Activated B cell treated with CpG ODN at 0.5 μM for 24 hours (primary cell): ENCODE data around the gene HSF4. TPM values are rescaled to one million over a fixed set of nuclear protein-coding genes. Genes with fewer than 3 reads are reported as not detected.
A peak's percentile ranks its signal among the peaks of the same experiment; 100 is the strongest.

Experiments used
- ATAC-seq: fragments of 200-7000 bp; cut with Tn5 transposase; one replicate; pipeline ENCODE4 v1.10.0; 2021; ENCODE audit warnings: low read depth, mild to moderate bottlenecking, moderate library complexity
- CTCF ChIA-PET: fragments of 350-600 bp; sonication (Branson Sonifier 250); formaldehyde crosslinking; loops from one replicate; lab custom pipeline; 2021; ENCODE audit warnings: antibody characterized with exemption; lab: Charles Lee
- POLR2A ChIA-PET: fragments of 350-600 bp; sonication (Branson Sonifier 250); formaldehyde crosslinking; loops from one replicate; lab custom pipeline; 2021; ENCODE audit warnings: antibody characterized with exemption; lab: Charles Lee
- DNase-seq: peaks from one replicate; pipeline ENCODE4 v3.0.0; 2022
- H3K27ac Mint-ChIP-seq: one replicate; pipeline ENCODE4 v1.8.0; 2020; ENCODE audit warnings: mixed read lengths
- H3K27me3 Mint-ChIP-seq: one replicate; pipeline ENCODE4 v1.8.0; 2021; ENCODE audit warnings: mixed read lengths
- H3K36me3 Mint-ChIP-seq: one replicate; pipeline ENCODE4 v1.8.0; 2021; ENCODE audit warnings: low read depth, mixed read lengths
- H3K4me1 Mint-ChIP-seq: one replicate; pipeline ENCODE4 v1.8.0; 2021; ENCODE audit warnings: mixed read lengths
- H3K4me3 Mint-ChIP-seq: one replicate; pipeline ENCODE4 v1.8.0; 2020; ENCODE audit warnings: mild to moderate bottlenecking, mixed read lengths
- H3K9me3 Mint-ChIP-seq: one replicate; pipeline ENCODE4 v1.8.0; 2020; ENCODE audit warnings: mixed read lengths
- intact Hi-C: fragments of 100-400 bp; cut with micrococcal nuclease; formaldehyde crosslinking; loops from one replicate; pipeline ENCODE4 v1.15.1; 2024
- total RNA-seq: library from RNA; stranded (reverse); gene quantifications from 2 replicates; pipeline ENCODE4 v1.2.3, GENCODE V29; 2022
- TF ChIP-seq, protein P1 (sequence below): fragments of 200-600 bp; IDR thresholded peaks from one replicate; pipeline ENCODE4 v1.8.0; 2022; ENCODE audit warnings: antibody characterized with exemption, mild to moderate bottlenecking

The HSF4 gene
- total RNA-seq, 1 donor from 2014 or later, result 5.9 TPM

DNA sequence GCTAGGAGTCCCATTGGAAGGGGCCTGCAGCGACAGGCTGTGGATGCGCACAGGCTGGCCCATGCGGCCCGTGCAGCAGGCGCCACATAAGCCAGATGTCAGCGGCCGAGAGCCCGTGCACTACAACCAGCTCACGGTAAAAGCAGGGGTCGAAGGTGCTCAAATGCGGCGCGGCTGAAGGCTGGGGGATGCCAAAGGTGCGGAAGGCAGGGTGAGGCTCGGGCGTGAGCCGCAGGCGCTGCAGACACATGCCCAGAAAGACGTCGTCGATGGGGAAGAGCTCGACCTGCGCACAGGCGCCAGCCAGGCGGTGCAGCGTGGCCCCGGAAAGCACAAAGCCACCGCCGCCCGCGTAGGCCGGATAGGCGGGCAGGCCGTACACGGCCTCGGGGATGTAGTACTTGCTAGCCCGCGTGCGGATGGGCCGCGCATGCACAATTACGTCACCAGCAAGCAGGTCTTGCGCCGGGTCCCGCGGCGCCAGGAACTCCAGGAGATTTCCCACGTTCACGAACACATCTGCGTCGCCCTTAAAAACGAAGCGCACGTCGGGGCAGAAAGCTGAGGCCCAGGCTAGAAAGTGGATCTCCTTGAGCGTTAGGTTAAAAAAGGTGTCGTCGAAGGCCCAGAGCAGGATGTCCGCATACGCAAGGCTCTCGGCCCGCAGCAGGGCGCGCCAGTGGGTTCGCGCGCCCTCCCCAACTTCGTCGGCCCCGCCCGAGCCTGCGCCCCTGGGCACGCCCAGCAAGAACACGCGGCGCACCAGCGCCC is 15.1 kb upstream of the HSF4 start:
- H3K4me3 Mint-ChIP-seq, result no peak overlapping the region
- TF ChIP-seq, protein P1, sequence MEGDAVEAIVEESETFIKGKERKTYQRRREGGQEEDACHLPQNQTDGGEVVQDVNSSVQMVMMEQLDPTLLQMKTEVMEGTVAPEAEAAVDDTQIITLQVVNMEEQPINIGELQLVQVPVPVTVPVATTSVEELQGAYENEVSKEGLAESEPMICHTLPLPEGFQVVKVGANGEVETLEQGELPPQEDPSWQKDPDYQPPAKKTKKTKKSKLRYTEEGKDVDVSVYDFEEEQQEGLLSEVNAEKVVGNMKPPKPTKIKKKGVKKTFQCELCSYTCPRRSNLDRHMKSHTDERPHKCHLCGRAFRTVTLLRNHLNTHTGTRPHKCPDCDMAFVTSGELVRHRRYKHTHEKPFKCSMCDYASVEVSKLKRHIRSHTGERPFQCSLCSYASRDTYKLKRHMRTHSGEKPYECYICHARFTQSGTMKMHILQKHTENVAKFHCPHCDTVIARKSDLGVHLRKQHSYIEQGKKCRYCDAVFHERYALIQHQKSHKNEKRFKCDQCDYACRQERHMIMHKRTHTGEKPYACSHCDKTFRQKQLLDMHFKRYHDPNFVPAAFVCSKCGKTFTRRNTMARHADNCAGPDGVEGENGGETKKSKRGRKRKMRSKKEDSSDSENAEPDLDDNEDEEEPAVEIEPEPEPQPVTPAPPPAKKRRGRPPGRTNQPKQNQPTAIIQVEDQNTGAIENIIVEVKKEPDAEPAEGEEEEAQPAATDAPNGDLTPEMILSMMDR, result no peak
- no peak overlapping the region for H3K27ac Mint-ChIP-seq
- peaks cover 13% of the 10 kb centered on the region for H3K4me1 Mint-ChIP-seq
- peaks cover 17% of the 10 kb centered on the region for H3K27me3 Mint-ChIP-seq
- no peaks in the 10 kb centered on the region for H3K9me3 Mint-ChIP-seq
- intact Hi-C loops, result loop anchor here (10.0 kb wide), 1 partner anchor 515 kb away; the partner anchor contains the start of genes ACD, C16orf86, ENKD1 and PARD6A
- ATAC-seq (no peak), DNase-seq (no peak)
- ChIA-PET CTCF (no interaction called here), POLR2A (no interaction called here)
- H3K36me3 Mint-ChIP-seq, result peaks cover 38% of the 10 kb centered on the region

DNA sequence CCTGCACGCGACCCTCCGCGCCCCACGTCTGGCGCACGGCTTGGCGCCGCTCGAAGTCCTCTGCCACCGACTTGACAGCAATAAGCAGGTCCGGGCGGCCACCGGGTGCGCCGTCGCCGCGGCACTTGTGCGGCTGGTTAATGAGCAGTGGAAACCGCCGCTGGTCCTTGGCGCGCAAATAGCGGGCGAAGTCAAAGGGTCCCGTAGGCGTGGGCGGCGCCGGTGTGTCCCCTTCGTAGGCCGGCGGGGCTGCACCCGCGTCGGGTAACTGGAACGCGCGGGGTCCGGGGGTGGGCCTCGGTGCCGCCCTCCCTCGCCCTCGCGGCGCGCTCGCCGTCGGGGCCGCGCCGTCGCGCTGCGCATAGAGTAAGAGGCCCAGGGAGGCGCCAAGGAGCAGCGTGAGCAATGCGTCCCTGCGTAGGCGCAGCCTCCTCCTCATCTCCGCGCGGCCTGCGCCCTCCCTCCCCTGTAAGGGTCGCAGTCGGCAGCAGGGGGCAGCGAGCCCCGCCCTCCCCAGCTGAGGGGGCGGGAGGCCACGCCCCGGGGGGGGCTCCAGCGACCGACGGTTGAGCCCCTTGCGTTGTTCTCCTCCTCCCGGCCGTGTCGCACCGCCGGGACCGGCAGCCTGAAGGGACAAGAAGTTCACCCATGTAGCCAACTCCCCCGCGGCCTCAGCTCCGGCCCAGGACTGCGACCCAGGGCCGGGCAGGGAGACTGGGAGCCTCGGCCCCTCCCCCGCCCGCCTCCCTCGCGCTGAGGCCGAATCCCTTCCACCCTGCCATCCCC is 14.3 kb upstream of the HSF4 start:
- H3K4me1 Mint-ChIP-seq, result peaks cover 15% of the 10 kb centered on the region
- ATAC-seq, result peak; percentile 40
- peaks cover 30% of the 10 kb centered on the region for H3K36me3 Mint-ChIP-seq
- H3K9me3 Mint-ChIP-seq, result no peaks in the 10 kb centered on the region
- peaks cover 17% of the 10 kb centered on the region for H3K27me3 Mint-ChIP-seq
- intact Hi-C loops, result loop anchor here (10.0 kb wide), 1 partner anchor 515 kb away; the partner anchor contains the start of genes ACD, C16orf86, ENKD1 and PARD6A
- ChIA-PET POLR2A (interaction anchor here (0.5 to 1.5 kb wide), 3 partner anchors 9 to 407 kb away, joined by 3 to 4 read pairs (median 4); partner anchors contain the start of gene TRADD), CTCF (no interaction called here)
- no peak for DNase-seq
- H3K27ac Mint-ChIP-seq, result no peak overlapping the region
- TF ChIP-seq, protein P1, result no peak
- H3K4me3 Mint-ChIP-seq, result no peak overlapping the region

DNA sequence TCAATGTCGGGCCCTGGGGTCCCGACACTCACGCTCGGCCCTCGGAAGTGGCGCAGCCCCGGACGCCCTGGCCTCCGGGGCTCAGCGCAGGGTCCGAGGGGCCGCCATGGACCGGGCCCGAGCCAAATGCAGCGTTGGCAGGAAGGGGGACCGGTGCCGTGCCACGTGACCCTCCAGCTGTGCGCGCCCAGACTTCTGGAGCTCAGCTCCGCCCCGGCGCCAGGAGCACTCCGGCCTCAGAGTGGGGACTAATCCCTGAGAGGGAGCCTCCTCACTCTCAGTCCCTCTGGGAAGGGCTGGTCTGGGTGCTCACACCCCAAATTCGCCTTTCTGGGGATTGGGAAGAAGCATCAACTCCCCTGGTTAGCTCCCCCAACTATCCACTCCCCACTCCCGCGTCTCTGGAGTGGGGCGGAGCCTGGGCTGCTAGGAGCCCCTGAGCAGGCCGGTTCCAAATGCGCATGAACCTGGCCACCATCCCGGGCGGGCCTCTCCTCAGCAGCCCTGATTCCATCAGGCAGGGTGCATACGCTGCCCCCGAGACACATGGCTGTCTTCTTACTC is 13.6 kb upstream of the HSF4 start, which contains the start of gene B3GNT9:
TSS of gene B3GNT9 (minus strand) at position 166 of the 564 bp plus-strand sequence. CDS start 513 bp downstream, outside the sequence.
- Mint-ChIP-seq H3K36me3 (peaks cover 23% of the 10 kb centered on the region), H3K27ac (no peak within 1 kb of the TSS), H3K4me3 (peak within 1 kb of the TSS; percentile 63), H3K9me3 (no peaks in the 10 kb centered on the region), H3K27me3 (peaks cover 17% of the 10 kb centered on the region), H3K4me1 (peaks cover 17% of the 10 kb centered on the region)
- TF ChIP-seq, protein P1, result no peak
- ATAC-seq (peak; percentile 18), DNase-seq (no peak)
- ChIA-PET CTCF (no interaction called here), POLR2A (interaction anchor here (0.5 to 1.5 kb wide), 5 partner anchors 8 to 406 kb away, joined by 3 to 5 read pairs (median 4); partner anchors contain the start of gene TRADD)
- intact Hi-C loops, result loop anchor here (10.0 kb wide), 1 partner anchor 514 kb away; the partner anchor contains the start of genes ACD, C16orf86, ENKD1 and PARD6A

DNA sequence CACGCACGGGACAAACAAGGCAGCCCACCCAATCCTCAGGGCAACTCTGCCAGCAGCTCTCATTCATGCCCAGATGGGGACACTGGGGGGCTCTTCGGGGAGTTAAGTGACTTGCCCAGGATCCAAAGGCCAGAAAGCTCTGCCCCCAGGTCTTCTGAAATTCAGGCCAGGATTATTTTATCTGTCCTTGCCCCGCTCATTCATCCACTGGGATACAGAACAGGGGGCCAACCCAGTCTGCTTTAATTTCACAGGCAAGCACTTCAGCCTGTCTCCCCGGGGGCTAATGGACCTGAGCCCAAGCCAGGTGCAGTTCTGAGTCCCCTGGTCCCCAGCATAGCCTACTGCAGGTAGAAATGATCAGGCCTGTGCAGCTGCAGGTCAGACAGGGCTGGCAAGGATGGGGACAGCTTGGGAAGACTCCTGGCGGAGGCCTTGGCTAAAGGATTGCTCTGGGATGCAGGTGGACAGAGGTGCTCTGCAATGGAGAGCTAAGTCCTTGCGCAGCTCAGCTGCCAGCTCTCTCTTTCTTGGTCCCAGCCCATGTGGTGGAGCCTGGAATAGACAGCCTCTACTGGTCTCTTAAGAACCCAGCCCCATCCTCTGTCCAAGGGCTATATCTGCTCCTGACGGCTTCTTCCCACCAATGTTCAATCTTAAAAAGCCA is 13.0 kb upstream of the HSF4 start:
- DNase-seq, result no peak
- no peak for ATAC-seq
- ChIA-PET POLR2A (interaction anchor here (0.6 to 1.5 kb wide), 5 partner anchors 8 to 137 kb away, joined by 3 to 5 read pairs (median 4); partner anchors contain the start of gene TRADD), CTCF (no interaction called here)
- intact Hi-C loops, result loop anchor here (10.0 kb wide), 1 partner anchor 513 kb away; the partner anchor contains the start of genes ACD, C16orf86, ENKD1 and PARD6A
- H3K36me3 Mint-ChIP-seq, result peaks cover 17% of the 10 kb centered on the region
- peak overlapping the region; percentile 63 for H3K4me3 Mint-ChIP-seq
- peaks cover 17% of the 10 kb centered on the region for H3K27me3 Mint-ChIP-seq
- H3K9me3 Mint-ChIP-seq, result no peaks in the 10 kb centered on the region
- H3K4me1 Mint-ChIP-seq, result peaks cover 23% of the 10 kb centered on the region
- TF ChIP-seq, protein P1, result no peak
- H3K27ac Mint-ChIP-seq, result no peak overlapping the region
